ENCODE data around the gene CCDC144A.
"Not testable (repeated sequence)": the region's sequence is repeated elsewhere in the genome, so short reads cannot be mapped to it uniquely, and the experiment has no call there.

The CCDC144A gene

DNA sequence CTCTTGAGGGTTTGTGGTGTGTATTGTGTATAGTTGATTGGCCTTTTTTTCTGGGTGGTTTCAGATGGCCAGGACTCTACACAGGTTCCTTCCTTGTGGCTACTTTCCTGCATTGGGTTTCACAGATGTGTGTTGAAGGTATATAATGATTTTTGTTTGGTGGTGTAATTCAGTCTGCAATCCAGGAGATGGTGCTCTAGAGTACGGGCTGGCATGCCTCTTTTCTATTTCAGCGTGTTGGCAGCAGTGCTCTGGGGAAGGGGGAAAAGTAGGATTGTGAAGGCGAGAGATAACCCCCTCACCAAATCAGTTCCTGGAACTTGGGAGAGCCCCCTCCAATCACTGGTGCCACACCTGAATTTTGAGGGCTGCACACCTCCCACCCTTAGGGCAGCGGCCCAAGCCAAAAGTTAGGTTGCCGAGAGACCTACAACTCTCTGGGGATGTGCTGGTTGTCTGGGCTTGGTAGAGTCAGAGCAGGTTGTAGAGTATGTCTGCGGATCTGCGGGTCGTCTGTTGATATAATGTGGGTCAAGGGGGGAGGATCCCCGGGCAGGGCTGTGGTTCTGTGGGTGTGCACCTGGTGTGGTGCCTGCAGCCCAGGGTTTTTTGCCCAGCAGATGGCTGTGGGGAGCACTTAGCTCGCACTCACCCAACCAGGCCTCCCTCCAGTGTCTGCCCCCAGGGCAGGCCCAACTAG lies 61.3 kb downstream of the CCDC144A start:
- DNase-seq, result not testable (repeated sequence)

DNA sequence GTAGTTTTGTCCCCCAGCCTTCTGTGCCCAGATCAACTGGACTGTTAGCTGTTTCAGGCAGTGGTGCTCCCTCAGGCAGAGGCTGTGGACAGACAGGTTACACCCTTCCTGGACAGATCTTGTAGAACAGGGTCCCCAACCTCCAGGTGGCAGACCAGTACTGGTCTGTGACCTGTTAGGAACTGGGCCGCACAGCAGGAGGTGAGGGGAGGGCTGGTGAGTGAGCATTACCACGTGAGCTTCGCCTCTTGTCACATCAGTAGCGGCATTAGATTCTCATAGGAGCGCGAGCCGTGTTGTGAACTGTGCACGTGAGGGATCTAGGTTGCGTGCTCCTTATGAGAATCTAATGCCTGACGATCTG lies 61.9 kb downstream of the CCDC144A start:
- not testable (repeated sequence) for DNase-seq

DNA sequence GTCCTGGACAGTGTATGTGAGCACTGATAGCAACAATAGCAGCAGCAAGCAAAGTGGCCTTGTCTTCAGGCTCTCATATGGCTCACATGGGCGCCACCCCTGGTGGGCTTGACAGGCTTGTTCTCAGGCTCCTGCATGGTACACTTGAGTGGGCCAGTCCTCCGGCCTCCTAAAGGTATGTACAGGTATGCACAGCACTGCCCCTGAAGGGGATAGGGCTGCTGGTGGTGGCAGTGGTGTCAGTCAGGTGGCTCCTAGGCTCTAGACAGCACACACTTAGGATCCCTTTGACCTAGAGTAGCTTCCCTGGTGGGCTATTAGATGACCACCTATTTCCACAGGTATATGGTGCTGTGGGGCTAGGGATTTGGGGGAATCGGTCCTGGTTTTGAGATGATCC lies 67.5 kb downstream of the CCDC144A start:
- DNase-seq, result not testable (repeated sequence)

DNA sequence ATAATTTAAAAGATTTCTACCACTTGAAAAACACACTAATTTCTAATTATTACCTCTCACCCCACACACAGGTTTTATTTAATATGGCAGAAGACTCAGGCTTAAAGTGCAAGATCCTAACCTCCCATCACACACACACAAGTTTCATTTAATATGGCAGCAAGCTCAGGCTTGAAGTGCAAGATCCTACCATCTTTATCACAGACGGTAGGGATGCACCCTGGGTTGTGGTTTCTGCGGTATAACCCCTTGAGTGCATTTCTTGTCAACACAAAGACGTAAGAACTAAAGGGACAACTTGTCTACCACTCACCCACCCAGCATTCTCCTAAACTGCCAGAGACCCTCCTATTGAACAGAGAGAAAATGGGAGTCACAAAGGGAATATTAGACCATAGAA lies 68.1 kb downstream of the CCDC144A start:
- DNase-seq, result not testable (repeated sequence)

DNA sequence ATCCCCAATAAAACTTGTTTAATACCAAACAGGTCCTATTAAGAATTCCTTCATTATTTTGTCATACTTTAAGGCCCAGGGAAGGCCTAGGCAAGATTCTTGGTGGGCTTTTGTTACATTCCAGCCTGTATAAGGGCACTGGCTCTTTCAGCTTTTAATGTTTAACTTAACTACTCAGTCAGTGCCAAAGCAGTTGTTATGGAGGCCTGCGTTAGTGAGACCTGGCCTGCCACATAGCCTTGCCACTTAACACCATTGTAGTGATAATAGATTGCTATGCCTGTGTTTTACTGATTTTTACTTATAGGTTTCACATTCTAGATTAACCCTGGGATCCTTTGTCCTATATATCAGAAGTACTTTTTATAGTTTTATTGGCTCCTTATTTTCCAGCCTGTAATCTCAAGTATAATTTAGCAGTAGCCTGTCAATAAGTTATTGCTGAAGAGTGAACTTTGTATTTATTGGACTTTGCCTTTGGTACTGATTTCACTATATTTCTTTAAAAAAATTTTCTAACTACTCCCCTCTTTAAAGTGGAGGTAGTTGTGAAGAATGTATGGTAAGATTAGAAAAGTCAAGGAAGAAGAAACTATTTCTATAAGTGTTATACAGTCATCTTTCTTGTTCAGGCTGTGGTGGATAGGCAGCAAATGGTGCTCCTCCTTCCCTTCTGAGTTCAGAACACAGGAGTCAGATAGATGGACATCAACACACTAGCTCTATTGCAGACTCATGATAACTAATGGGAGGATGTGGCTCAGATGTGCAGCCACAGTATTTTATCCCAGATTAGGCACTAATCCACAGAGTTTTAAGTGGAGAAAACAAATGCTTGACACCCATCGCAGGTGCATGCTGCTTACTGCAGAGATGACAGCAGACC lies 78.5 kb downstream of the CCDC144A start:
- not testable (repeated sequence) for DNase-seq

DNA sequence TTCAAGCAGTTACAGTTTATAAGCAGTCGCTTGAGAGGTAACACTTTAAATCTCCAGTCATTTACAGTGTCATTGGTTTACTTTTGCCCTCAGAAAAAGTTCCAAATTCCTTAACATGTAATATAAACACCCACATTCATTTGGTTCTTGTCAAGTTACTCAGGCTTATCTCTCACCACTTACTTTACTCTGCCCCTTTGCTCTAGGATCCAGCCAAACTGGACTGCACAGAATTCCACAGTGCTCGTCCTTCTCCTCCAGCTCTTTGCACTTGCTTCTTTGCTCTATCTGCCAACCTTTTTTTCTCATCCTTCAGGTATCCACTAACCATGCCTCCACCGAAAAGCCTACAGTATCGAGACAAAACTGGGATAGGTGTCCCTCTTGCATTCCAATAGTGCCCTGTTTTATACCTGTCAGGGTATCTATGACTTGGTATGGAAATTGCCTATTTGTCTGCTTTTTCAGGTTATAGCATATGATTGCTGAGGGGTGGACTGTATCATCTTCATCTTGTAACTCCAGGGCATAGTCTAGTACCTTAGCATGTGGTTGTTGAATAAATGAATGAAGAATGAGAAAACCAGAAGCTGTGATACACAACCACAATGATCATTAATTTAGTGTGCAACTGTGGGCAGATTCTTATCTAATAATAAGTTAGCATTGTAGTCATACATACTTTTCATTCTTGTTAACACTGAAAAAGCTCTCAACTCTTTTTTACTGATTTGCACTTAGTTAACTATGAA lies 82.5 kb downstream of the CCDC144A start:
- not testable (repeated sequence) for DNase-seq

DNA sequence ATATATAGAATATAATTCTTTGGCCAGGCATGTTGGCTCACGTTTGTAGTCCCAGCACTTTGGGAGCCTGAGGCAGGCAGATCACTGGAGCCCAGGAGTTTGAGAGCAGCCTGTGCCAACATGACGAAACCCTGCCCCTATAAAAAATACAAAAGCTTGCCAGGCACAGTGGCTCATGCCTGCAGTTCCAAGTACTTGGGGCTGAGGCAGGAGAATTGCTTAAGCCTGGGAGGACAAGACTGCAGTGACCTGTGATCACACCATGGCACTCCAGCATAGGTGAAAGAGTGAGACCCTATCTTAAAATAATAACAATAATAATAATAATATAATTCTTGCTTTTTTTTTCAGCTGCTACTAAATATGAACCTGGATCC lies 83.1 kb downstream of the CCDC144A start:
- DNase-seq, result not testable (repeated sequence)

DNA sequence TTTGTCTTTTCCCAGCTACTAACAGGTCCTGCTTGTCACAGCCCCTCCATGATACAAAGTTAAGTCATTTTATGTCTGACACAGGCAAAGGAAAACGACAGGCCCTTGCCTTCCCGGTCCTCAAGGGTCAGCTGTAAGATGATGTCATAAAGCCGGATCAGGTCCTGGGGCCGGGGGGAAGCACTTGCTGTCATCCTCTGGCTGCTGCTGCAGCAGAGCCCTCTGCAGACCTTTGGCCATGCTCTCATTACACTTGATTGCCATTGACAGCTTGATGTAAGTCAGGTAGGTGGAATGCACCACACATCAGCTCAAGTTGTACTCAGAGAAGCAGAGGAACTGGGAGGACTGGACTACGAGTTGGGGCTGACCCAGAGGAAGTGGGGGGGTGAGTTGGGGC lies 97.8 kb downstream of the CCDC144A start:
- DNase-seq, result not testable (repeated sequence)

DNA sequence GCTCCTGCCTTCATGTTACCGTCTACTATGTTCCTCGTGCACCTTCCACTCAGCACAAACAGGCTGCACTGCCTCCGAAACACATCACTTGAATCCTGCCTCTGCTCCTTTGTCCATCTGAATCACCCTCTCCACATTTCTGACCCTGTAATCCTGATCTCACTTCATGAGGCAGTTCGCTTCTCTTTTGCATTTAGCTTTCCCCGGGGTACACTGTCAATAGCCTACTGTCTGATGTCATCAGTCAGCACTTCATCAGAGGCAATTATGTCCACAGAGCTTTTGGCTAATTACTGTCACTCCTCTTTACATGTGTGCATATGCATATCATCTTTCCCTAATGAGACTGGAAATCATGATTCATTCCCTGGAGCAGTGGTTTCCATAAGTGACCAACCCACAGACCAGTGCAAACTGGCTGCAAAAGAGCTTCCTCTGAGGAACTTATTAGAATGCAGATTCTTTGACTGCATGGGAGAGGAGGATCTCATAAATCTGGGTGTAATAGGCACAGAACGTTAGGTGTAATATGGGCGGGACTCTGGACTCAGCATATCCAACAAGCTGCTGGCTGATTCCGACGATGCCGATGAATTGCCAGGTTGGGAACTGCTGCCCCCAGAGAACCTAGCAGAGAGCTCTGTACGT lies 99.0 kb downstream of the CCDC144A start:
- not testable (repeated sequence) for DNase-seq

DNA sequence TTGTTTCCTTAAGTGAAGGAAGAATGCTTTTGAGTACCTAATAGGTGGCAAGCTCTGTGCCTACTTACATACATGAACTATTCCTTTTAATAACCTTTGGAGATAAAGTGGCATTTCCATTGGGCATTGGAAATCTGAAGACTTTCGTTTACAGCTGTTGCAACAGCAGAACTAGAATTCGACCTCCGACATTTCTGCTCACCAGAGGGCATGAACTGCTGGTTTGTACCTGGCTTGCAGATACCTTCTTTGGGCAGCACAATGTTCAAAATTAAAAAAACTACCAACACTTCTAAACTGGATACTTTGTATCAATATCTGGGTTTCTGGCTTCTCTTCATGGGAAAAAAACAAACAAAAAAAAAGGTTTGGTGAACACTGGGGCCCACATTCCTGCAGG lies 99.6 kb downstream of the CCDC144A start:
- not testable (repeated sequence) for DNase-seq

DNA sequence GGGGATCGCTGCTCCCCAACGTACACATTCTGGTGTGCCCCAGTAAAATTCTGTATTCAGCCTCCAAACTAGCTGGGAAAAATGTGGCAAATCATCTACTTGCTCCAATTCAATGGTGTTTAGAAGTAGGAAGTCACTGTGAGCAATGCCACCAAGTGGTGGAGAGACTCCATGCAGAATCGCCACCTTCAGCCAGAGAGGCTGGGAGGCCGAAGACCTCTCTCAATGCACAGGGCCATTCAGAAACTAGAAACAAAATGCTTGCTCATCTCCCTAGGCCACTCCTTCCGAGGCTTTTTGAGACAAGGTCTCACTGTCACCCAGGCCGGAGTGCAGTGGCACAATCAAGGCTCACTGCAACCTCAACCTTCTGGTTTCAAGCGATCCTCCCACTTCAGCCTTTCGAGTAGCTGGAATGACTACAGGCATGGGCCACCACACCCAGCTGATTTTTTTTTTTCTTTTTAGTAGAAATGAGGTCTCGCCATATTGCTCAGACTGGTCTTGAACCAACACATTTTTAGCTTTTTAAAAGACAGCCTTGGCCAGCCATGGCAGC lies 100.4 kb downstream of the CCDC144A start:
- not testable (repeated sequence) for DNase-seq

DNA sequence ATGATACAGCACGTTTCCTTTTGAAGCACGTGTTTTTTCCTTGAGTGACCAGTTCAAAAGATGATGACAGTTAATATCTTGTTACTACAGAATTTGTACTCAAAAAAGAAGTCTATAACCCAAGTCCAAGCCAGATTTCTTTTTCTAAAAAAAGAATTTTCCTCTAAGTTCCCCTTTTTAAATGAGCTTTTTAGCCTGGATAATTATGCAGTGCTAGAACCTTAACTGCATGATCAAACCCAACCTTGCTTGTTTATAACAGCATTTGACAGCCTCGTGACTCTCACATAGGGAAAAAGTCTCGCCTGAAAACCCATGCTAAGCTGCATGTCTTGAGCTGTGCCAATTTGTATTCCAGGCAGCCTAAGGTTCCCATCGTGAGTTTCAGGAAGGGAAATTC lies 104.2 kb downstream of the CCDC144A start:
- DNase-seq, result not testable (repeated sequence)

DNA sequence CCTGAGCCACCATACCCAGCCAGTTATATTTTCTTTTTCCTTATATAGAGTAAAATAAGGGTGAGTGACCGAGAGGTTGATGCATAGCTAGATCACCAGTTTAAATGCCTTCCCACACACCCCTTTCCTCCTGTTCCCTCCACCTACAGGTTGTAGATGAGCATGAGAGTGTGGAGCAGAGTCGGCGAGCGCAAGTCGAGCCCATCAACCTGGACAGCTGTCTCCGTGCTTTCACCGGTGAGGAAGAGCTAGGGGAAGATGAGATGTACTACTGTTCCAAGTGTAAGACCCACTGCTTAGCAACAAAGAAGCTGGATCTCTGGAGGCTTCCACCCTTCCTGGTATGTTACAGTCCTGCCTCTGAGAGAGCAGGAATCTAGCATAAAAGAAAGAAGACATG lies 105.9 kb downstream of the CCDC144A start:
- not testable (repeated sequence) for DNase-seq

DNA sequence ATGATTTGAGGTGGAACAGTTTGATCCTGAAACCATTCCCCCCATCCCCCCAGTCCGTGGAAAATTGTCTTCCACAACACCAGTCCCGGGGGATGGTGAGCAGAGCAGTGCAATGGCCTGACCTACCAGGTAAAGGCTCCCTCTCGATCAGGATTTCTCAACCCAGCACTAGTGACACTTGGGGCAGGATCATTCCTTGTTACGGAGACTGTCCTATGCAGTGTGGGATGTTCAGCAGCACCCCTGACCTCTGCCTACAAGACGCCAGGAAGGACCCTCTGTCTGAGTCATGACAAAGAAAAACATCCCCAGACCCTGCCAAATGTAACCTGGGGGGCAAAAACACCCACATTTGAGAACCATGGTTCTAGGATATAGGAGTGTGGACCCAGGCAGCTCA lies 114.8 kb downstream of the CCDC144A start:
- DNase-seq, result not testable (repeated sequence)

DNA sequence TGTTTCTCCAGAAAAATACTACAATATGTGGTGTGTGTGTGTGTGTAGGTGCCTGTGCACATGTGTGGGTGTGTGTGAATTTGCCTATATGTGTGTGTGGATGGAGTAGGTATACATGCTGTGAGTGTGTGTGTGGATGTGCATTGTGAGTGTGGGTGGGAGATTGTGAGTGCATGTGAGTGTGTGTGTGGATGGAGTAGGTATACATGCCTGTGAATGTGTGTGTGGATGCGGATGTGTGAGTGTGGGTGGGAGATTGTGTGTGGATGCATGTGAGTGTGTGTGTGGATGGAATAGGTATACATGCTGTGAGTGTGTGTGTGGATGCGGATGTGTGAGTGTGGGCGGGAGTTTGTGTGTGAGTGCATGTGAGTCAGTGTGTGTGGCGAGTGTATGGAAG lies 116.6 kb downstream of the CCDC144A start:
- not testable (repeated sequence) for DNase-seq

DNA sequence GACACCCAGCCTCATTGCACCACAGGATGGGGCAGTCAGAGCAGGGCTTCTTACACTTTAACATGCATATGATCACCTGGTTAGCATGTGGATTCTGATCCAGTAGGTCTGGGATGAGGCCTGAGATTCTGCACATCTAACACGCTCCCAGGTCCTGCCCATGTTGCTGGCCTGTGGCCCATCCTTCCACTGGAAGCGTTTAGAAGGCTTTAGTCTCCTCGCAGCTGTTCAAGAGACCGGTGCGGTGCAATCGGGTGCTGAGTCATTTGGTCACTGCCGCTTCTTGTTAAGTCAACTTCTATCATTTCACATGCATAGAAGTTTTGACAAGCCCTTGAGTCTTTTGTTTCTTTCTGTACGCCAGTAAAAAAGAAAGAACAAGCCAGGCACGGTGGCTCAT lies 117.6 kb downstream of the CCDC144A start:
- not testable (repeated sequence) for DNase-seq

DNA sequence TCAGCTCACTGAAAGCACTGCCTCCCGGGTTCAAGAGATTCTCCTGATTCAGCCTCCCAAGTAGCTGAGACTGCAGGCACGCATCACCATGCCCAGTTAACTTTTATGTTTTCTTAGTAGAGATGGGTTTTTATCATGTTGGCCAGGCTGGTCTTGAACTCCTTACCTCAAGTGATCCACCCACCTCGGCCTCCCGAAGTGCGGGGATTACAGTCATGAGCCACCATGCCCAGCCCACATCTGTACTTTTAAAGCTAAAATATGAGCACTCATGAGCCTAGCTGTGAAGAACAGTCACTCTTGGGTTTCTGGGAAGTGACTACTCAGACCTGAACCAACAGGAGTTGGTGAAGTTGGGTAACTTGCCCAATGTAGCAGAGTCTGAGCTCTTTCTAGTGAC lies 120.2 kb downstream of the CCDC144A start:
- DNase-seq, result not testable (repeated sequence)

DNA sequence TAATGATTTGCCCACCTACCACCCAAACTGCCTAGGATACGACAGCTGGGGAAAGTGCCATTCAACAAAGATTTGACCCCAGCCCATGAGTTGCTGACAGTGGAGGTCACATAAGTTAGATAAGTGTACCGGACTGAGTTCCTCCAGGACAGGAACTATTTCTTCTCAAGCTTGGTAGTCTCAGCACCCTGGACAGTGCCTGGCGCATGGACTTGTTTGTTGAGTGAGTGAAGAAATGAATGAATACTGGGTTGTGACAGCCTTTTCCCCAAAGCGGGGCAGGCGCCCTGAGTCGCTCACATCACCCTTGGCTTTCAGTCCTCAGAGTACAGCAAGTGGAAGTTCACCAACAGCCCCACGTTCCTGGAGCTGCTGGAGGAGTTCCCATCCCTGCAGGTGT lies 122.1 kb downstream of the CCDC144A start:
- not testable (repeated sequence) for DNase-seq

DNA sequence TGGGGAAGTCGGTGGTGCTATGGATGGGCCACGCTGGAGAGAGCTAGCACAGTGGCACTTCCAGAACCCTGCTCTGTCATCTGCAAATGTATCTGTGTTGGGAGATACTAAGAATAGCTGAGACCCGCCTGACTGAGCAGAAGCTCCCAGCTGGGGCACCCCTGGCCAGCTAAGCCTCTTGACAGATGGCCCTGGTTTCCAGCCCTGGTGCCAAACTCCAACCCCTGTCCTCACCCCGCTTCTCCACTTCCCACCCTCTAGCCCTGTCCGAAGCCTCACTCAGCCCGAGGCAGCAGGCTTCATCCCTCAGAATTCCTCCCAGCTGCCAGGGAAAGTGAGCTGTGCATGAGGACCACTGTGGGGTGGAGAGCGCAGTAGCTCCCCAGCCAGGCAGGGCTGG lies 124.4 kb downstream of the CCDC144A start:
- DNase-seq, result no peak

DNA sequence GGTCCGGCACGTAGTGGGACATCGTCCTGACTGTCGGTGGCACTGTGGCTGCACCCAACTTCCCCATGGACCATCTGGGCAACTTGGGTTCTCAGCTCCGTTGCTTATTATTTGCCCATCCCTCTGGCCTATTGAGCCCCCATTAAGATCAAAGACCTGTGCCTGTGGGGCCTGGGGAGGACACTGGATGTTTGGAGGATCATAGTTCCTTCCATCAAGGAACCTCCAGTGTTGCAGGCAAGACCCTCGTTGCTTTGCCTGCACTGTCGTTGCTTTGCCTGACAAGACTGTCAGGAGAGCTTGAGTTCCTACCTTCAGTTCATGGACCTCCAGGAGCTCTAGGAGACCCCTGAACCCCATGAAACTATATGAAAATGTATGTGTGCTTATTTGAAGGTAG lies 127.2 kb downstream of the CCDC144A start:
- no peak for DNase-seq

DNA sequence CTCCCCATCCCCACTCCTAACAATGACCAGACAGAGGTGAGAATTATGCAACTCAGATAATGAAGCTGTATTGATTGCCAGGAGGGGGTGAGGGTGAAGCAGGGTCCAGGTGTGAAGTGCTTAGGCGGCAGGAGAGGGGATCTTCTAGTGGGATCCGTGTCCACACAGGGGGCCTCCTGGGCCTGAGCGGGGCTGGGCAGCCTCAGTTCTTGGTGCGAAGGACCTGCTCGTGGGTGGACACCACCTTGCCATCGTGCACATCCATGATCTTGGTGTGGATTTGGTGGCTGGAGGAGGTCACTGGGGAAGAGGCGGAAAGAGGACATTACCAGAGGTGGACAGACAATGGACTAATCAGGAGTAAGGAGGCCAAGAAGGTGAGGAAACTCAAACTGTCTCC lies 127.9 kb downstream of the CCDC144A start:
- not testable (repeated sequence) for DNase-seq

DNA sequence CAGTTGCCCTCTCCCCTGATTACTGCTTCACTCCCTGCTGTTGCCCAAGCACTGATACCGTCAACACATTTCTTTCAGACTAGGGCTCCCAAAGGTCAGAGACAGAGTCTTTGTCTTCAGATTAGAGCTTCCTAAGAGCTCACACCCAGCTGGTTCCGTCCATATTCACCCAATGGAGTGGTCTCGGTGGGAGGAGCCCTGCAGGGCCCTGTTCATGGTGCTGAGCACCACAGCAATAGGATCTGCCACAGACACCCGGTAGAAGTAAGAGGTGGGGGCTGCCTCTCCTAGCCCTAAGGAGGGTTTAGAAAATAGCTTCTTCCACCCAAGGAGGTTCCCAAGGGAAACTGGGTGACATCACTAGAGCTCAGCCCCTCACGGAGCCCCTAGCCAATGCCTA lies 128.3 kb downstream of the CCDC144A start:
- no peak for DNase-seq
